Duodenal mucosa (tissue), 2 donors: ENCODE measurements around the gene PSMC2.

Source experiments
- H3K27ac ChIP-seq: one replicate; pipeline ENCODE4 v1.7.0; 2013; ENCODE audit warnings: low read depth, low read length
- H3K27me3 ChIP-seq, 2 donors: one replicate each; pipeline ENCODE4 v1.7.0; 2013; ENCODE audit warnings: low read length in 2 of 2, control low read depth in 1 of 2; ENCODE audit not compliant: insufficient read depth in 2 of 2, control insufficient read depth in 1 of 2
- H3K36me3 ChIP-seq, 2 donors: one replicate each; pipeline ENCODE4 v1.7.0; 2013; ENCODE audit warnings: low read length in 2 of 2, control low read depth in 1 of 2; ENCODE audit not compliant: insufficient read depth in 2 of 2, control insufficient read depth in 1 of 2
- H3K4me1 ChIP-seq, 2 donors: one replicate each; pipeline ENCODE4 v1.7.0; 2013; ENCODE audit warnings: low read length in 2 of 2, control low read depth in 1 of 2; ENCODE audit not compliant: insufficient read depth in 2 of 2, control insufficient read depth in 1 of 2
- H3K4me3 ChIP-seq, 2 donors: one replicate each; pipeline ENCODE4 v1.7.0; 2013; ENCODE audit warnings: low read length in 2 of 2, low read depth in 1 of 2
- H3K9ac ChIP-seq, 2 donors: one replicate each; pipeline ENCODE4 v1.7.0; 2013; ENCODE audit warnings: low read length in 2 of 2, low read depth in 1 of 2
- H3K9me3 ChIP-seq, 2 donors: one replicate each; pipeline ENCODE4 v1.7.0; 2013; ENCODE audit warnings: low read length in 2 of 2, control low read depth in 1 of 2; ENCODE audit not compliant: control insufficient read depth in 1 of 2

PSMC2 gene

GRCh38 chr7:103373866-103374643 lies 26.6 kb downstream of the PSMC2 start:
- no peaks in the 10 kb centered on the region for H3K9me3 ChIP-seq
- H3K4me1 ChIP-seq, result no peaks in the 10 kb centered on the region
- H3K27ac ChIP-seq, result no peak overlapping the region
- no peaks in the 10 kb centered on the region for H3K27me3 ChIP-seq
- peaks cover 5 to 6% of the 10 kb centered on the region in 2 donors for H3K36me3 ChIP-seq
- H3K9ac ChIP-seq, result no peak overlapping the region
- no peak overlapping the region for H3K4me3 ChIP-seq

- Histone ChIP-seq H3K4me3 (no peak overlapping the region), H3K9me3 (no peaks in the 10 kb centered on the region), H3K36me3 (no peaks in the 10 kb centered on the region), H3K4me1 (no peaks in the 10 kb centered on the region), H3K27me3 (no peaks in the 10 kb centered on the region), H3K27ac (no peak overlapping the region), H3K9ac (no peak overlapping the region)
Measured at GRCh38 chr7:103379270-103379975, 32.0 kb downstream of the PSMC2 start.

GRCh38 chr7:103380395-103381191 lies 33.1 kb downstream of the PSMC2 start:
- Histone ChIP-seq H3K9me3 (no peaks in the 10 kb centered on the region), H3K36me3 (no peaks in the 10 kb centered on the region), H3K4me1 (no peaks in the 10 kb centered on the region), H3K27me3 (no peaks in the 10 kb centered on the region), H3K27ac (no peak overlapping the region), H3K4me3 (no peak overlapping the region), H3K9ac (no peak overlapping the region)

- Histone ChIP-seq H3K27ac (no peak overlapping the region), H3K36me3 (no peaks in the 10 kb centered on the region), H3K4me1 (no peaks in the 10 kb centered on the region), H3K9ac (no peak overlapping the region), H3K4me3 (no peak overlapping the region), H3K9me3 (no peaks in the 10 kb centered on the region), H3K27me3 (no peaks in the 10 kb centered on the region)
Measured at GRCh38 chr7:103381280-103382031, 34.0 kb downstream of the PSMC2 start.

GRCh38 chr7:103382032-103382402 lies 34.6 kb downstream of the PSMC2 start:
- H3K4me1 ChIP-seq, result no peaks in the 10 kb centered on the region
- H3K9ac ChIP-seq, result no peak overlapping the region
- H3K27ac ChIP-seq, result no peak overlapping the region
- no peaks in the 10 kb centered on the region for H3K27me3 ChIP-seq
- no peaks in the 10 kb centered on the region for H3K9me3 ChIP-seq
- H3K36me3 ChIP-seq, result no peaks in the 10 kb centered on the region
- no peak overlapping the region for H3K4me3 ChIP-seq

- no peak overlapping the region for H3K9ac ChIP-seq
- no peaks in the 10 kb centered on the region for H3K27me3 ChIP-seq
- peaks cover 6 to 7% of the 10 kb centered on the region in 2 donors for H3K4me1 ChIP-seq
Measured at GRCh38 chr7:103387242-103387641, 39.8 kb downstream of the PSMC2 start.

GRCh38 chr7:103388469-103389140 lies 41.2 kb downstream of the PSMC2 start:
- Histone ChIP-seq H3K9me3 (no peaks in the 10 kb centered on the region), H3K4me3 (no peak overlapping the region), H3K27me3 (no peaks in the 10 kb centered on the region), H3K9ac (no peak overlapping the region), H3K36me3 (no peaks in the 10 kb centered on the region), H3K4me1 (peaks cover 6 to 8% of the 10 kb centered on the region in 2 donors), H3K27ac (no peak overlapping the region)

More at GRCh38 chr7:103387242-103387641, 39.8 kb downstream of the PSMC2 start:
- H3K36me3 ChIP-seq, result no peaks in the 10 kb centered on the region
- no peak overlapping the region for H3K27ac ChIP-seq
- H3K9me3 ChIP-seq, result no peaks in the 10 kb centered on the region
- no peak overlapping the region for H3K4me3 ChIP-seq

- H3K9ac ChIP-seq, result no peak overlapping the region
- peaks cover 6 to 8% of the 10 kb centered on the region in 2 donors for H3K4me1 ChIP-seq
- no peaks in the 10 kb centered on the region for H3K36me3 ChIP-seq
- no peaks in the 10 kb centered on the region for H3K27me3 ChIP-seq
- no peak overlapping the region for H3K27ac ChIP-seq
- no peaks in the 10 kb centered on the region for H3K9me3 ChIP-seq
- H3K4me3 ChIP-seq, result no peak overlapping the region
Measured at GRCh38 chr7:103389263-103389662, 41.8 kb downstream of the PSMC2 start.

- no peaks in the 10 kb centered on the region for H3K9me3 ChIP-seq
- H3K9ac ChIP-seq, result no peak overlapping the region
- no peaks in the 10 kb centered on the region for H3K36me3 ChIP-seq
- no peaks in the 10 kb centered on the region for H3K27me3 ChIP-seq
- peaks cover 8 to 10% of the 10 kb centered on the region in 2 donors for H3K4me1 ChIP-seq
- H3K4me3 ChIP-seq, result no peak overlapping the region
- H3K27ac ChIP-seq, result no peak overlapping the region
Measured at GRCh38 chr7:103391150-103391549, 43.7 kb downstream of the PSMC2 start.
